ENCODE results near the gene TYW3. TPM values are rescaled to one million over a fixed set of nuclear protein-coding genes. Genes with fewer than 3 reads are reported as not detected.

TYW3 gene
- total RNA-seq, 1 experiment from 2014 or later: 32.9 TPM

DNA sequence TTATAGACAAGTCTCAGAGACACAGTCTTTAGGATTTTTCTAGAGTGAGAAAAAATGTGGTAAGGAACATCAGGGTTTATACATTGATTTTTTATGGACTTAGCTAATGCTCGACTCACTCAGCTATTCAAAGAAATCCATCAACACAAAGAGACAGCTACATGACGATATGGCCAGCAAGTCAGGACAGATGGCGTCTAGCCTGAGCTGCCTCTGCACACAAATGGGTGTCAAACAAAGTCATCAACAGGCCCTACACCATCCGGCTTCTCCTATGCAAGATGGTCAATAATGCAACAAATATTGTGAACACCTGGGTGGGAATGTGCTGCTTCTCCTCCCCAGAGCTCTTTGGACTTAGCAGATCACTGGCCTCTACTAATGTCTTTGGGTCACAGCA lies 46.0 kb upstream of the TYW3 start:
- POLR2A ChIA-PET: no interaction called here
- Mint-ChIP-seq H3K27me3 (ENCODE audit: low read depth) (no peaks in the 10 kb centered on the region; the same call in 1 of the 2 replicates), H3K36me3 (no peaks in the 10 kb centered on the region), H3K9me3 (no peaks in the 10 kb centered on the region), H3K4me3 (no peak overlapping the region), H3K27ac (no peak overlapping the region), H3K4me1 (peaks cover 9% of the 10 kb centered on the region)
- no peak for TF ChIP-seq JAZF1 (CRISPR knock-in tag; IDR thresholded peaks at IDR 0.05)
- no peak for TF ChIP-seq ATF1 (CRISPR knock-in tag; IDR thresholded peaks at IDR 0.05)
- TF ChIP-seq OVOL2 (CRISPR knock-in tag; IDR thresholded peaks at IDR 0.05; ENCODE audit: borderline replicate concordance): no peak
- TF ChIP-seq ELF4 (CRISPR knock-in tag; IDR thresholded peaks at IDR 0.05; ENCODE audit: low read depth): no peak
- TF ChIP-seq, protein P1, sequence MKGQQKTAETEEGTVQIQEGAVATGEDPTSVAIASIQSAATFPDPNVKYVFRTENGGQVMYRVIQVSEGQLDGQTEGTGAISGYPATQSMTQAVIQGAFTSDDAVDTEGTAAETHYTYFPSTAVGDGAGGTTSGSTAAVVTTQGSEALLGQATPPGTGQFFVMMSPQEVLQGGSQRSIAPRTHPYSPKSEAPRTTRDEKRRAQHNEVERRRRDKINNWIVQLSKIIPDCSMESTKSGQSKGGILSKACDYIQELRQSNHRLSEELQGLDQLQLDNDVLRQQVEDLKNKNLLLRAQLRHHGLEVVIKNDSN (CRISPR knock-in tag; IDR thresholded peaks at IDR 0.05): no peak
- TF ChIP-seq ZNF317 (CRISPR knock-in tag; IDR thresholded peaks at IDR 0.05; ENCODE audit: borderline replicate concordance, low read depth): no peak
- TF ChIP-seq, protein P2, sequence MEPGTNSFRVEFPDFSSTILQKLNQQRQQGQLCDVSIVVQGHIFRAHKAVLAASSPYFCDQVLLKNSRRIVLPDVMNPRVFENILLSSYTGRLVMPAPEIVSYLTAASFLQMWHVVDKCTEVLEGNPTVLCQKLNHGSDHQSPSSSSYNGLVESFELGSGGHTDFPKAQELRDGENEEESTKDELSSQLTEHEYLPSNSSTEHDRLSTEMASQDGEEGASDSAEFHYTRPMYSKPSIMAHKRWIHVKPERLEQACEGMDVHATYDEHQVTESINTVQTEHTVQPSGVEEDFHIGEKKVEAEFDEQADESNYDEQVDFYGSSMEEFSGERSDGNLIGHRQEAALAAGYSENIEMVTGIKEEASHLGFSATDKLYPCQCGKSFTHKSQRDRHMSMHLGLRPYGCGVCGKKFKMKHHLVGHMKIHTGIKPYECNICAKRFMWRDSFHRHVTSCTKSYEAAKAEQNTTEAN (CRISPR knock-in tag; IDR thresholded peaks at IDR 0.05): no peak
- TF ChIP-seq, protein P3, sequence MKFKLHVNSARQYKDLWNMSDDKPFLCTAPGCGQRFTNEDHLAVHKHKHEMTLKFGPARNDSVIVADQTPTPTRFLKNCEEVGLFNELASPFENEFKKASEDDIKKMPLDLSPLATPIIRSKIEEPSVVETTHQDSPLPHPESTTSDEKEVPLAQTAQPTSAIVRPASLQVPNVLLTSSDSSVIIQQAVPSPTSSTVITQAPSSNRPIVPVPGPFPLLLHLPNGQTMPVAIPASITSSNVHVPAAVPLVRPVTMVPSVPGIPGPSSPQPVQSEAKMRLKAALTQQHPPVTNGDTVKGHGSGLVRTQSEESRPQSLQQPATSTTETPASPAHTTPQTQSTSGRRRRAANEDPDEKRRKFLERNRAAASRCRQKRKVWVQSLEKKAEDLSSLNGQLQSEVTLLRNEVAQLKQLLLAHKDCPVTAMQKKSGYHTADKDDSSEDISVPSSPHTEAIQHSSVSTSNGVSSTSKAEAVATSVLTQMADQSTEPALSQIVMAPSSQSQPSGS (CRISPR knock-in tag; IDR thresholded peaks at IDR 0.05; ENCODE audit: borderline replicate concordance, low read depth): no peak
- TF ChIP-seq TP53 (CRISPR knock-in tag; IDR thresholded peaks at IDR 0.05): no peak
- TF ChIP-seq, protein P4, sequence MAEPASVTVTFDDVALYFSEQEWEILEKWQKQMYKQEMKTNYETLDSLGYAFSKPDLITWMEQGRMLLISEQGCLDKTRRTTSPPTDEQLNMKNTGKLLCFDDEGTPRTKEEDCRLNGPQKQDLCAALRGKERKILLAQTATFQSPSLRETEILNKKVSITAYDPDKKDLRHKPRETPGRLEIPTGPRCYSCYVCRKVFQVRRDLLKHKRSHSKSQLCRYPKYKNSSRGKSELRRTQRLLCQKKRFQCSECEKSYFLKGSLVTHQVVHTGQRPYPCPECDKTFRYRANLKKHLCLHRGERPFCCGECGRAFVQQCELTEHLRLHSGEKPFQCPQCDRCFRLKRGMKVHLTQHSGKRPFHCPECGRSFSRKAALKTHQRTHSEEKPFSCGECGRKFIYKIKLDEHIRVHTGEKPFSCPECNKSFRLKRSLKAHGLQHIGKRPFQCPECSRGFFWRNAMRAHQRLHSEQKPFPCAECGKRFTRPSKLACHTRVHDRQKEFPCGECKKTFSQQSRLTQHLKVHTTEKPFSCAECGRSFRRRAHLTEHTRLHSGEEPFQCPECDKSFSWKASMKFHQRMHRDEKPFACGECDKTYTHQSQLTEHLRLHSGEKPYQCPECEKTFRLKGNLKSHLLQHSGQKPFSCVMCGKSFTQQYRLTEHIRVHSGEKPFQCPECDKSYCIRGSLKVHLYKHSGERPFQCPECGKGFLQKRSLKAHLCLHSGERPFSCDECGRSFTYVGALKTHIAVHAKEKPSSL (CRISPR knock-in tag; conservative IDR thresholded peaks at IDR 0.05): no peak
- TF ChIP-seq, protein P5, sequence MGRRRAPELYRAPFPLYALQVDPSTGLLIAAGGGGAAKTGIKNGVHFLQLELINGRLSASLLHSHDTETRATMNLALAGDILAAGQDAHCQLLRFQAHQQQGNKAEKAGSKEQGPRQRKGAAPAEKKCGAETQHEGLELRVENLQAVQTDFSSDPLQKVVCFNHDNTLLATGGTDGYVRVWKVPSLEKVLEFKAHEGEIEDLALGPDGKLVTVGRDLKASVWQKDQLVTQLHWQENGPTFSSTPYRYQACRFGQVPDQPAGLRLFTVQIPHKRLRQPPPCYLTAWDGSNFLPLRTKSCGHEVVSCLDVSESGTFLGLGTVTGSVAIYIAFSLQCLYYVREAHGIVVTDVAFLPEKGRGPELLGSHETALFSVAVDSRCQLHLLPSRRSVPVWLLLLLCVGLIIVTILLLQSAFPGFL (CRISPR knock-in tag; IDR thresholded peaks at IDR 0.05; ENCODE audit: borderline replicate concordance): no peak
- CTCF ChIA-PET: no interaction called here
- ATAC-seq (no peak), DNase-seq (ENCODE audit: low spot score) (no peak)

DNA sequence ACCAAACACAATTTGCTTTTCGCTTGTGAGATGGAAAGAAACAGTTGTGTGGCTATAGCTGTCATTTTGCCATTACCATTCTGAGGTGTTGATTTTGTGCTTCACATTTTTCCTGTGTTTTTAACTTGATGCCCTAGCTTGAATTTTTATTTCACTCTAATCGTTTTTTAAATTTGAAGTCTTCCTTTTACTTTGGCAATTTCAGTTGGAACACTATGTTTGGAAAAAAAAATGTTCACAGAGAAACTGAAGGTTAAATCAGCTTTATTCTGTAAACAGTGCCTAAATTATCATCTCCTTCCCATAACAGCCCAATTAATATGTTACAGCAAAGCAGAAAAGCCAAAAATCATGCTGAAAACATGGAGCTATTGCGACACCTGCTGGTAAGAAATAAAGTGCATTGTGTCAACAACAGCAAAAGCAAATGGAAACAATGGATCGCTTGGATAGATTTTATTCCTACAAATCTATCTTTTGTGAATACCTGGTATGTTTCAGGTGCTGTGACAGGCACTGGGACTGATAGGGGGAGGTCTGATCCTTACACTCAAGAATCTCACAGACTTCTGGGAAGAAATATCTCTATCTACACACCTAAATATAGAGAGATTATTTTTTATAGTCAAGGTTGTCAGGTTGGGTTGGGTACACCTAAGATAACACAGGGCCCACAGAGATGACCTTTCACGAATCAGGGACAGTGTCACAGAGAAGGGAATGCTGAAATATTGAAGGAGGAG lies 43.2 kb upstream of the TYW3 start:
- TF ChIP-seq, protein P6, sequence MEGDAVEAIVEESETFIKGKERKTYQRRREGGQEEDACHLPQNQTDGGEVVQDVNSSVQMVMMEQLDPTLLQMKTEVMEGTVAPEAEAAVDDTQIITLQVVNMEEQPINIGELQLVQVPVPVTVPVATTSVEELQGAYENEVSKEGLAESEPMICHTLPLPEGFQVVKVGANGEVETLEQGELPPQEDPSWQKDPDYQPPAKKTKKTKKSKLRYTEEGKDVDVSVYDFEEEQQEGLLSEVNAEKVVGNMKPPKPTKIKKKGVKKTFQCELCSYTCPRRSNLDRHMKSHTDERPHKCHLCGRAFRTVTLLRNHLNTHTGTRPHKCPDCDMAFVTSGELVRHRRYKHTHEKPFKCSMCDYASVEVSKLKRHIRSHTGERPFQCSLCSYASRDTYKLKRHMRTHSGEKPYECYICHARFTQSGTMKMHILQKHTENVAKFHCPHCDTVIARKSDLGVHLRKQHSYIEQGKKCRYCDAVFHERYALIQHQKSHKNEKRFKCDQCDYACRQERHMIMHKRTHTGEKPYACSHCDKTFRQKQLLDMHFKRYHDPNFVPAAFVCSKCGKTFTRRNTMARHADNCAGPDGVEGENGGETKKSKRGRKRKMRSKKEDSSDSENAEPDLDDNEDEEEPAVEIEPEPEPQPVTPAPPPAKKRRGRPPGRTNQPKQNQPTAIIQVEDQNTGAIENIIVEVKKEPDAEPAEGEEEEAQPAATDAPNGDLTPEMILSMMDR (IDR thresholded peaks at IDR 0.05): peak; percentile 77
- TF ChIP-seq, protein P7, sequence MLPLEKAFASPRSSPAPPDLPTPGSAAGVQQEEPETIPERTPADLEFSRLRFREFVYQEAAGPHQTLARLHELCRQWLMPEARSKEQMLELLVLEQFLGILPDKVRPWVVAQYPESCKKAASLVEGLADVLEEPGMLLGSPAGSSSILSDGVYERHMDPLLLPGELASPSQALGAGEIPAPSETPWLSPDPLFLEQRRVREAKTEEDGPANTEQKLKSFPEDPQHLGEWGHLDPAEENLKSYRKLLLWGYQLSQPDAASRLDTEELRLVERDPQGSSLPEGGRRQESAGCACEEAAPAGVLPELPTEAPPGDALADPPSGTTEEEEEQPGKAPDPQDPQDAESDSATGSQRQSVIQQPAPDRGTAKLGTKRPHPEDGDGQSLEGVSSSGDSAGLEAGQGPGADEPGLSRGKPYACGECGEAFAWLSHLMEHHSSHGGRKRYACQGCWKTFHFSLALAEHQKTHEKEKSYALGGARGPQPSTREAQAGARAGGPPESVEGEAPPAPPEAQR (CRISPR knock-in tag; IDR thresholded peaks at IDR 0.05): no peak
- ATAC-seq (peak; percentile 80), DNase-seq (ENCODE audit: low spot score) (peak; percentile 51)
- Mint-ChIP-seq H3K4me3 (peak overlapping the region; percentile 4; the same call in 1 of the 2 replicates), H3K9me3 (peaks cover 4% of the 10 kb centered on the region), H3K4me1 (peaks cover 12% of the 10 kb centered on the region), H3K27me3 (ENCODE audit: low read depth) (no peaks in the 10 kb centered on the region), H3K36me3 (no peaks in the 10 kb centered on the region), H3K27ac (peak overlapping the region; percentile 40)
- ChIA-PET CTCF (interaction anchor here (0.6 to 2.7 kb wide), 25 partner anchors 9 to 690 kb away, joined by 3 to 31 read pairs (median 3); partner anchors contain the start of genes CRYZ, ERICH3 and TYW3), POLR2A (no interaction called here)
